Measurements from ENCODE around the gene HLCS. TPM values are rescaled to one million over a fixed set of nuclear protein-coding genes. Genes with fewer than 3 reads are reported as not detected.

Gene HLCS
- total RNA-seq, 6 experiments from 2014 or later = 12.6 to 19.1 (median 16.0) TPM

DNA sequence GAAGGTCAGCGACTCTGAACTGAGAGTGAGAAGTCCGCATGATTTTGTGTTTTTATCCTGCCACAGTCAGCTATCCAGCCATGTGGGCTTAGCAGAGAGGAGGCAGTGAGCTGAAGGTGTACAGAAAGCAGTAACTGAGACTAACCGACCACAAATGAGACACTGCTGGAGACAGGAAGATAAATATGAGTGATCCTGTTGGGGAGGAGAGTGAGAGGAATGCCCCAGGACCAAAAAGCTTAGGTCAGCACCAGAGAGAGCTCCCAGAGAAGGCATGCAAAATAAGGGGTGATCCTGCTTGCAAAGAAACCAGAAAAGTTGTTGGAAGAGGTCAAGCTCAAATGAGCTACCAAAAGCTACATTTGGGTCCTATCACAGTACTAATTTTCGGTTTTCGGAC, 63.7 kb downstream of the HLCS start:
- TF ChIP-seq, protein P1, sequence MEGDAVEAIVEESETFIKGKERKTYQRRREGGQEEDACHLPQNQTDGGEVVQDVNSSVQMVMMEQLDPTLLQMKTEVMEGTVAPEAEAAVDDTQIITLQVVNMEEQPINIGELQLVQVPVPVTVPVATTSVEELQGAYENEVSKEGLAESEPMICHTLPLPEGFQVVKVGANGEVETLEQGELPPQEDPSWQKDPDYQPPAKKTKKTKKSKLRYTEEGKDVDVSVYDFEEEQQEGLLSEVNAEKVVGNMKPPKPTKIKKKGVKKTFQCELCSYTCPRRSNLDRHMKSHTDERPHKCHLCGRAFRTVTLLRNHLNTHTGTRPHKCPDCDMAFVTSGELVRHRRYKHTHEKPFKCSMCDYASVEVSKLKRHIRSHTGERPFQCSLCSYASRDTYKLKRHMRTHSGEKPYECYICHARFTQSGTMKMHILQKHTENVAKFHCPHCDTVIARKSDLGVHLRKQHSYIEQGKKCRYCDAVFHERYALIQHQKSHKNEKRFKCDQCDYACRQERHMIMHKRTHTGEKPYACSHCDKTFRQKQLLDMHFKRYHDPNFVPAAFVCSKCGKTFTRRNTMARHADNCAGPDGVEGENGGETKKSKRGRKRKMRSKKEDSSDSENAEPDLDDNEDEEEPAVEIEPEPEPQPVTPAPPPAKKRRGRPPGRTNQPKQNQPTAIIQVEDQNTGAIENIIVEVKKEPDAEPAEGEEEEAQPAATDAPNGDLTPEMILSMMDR (IDR thresholded peaks at IDR 0.05) = no peak
- no peak for ATAC-seq
- Histone ChIP-seq H3K27ac (no peak overlapping the region), H3K36me3 (no peaks in the 10 kb centered on the region), H3K4me3 (no peak overlapping the region), H3K4me1 (no peaks in the 10 kb centered on the region), H3K27me3 (no peaks in the 10 kb centered on the region), H3K9me3 (no peaks in the 10 kb centered on the region)
- DNase-seq = no peak
- intact Hi-C loops (cut with DNase I) = no loop called here
- 81% methylated on average over 4 of the region's 5 CpGs for WGBS (ENCODE audit: insufficient coverage, low coverage, low lambda C conversion rate, missing lambda C conversion rate)

DNA sequence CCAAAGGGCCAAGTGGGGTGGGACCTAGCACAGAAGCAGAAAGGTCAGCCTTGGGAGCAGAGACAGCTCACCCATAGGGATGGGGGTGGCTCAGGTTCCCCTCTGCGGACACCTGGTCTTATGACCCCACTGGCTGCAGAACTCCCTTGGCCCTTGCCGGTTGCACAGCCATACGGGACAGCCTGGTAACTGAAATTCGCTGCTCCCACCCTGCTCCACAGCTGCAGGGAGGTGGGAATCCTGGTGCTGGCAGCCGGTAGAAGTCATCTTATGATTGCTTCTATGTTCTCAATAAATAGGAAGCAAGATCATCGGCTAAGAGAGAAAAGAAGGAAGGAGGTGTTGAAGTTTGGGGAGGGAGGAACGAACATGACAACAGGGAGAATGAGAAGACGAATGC, 64.1 kb downstream of the HLCS start:
- intact Hi-C loops (cut with DNase I) = no loop called here
- Histone ChIP-seq H3K27me3 (no peaks in the 10 kb centered on the region), H3K27ac (no peak overlapping the region), H3K4me3 (no peak overlapping the region), H3K9me3 (no peaks in the 10 kb centered on the region), H3K4me1 (no peaks in the 10 kb centered on the region), H3K36me3 (no peaks in the 10 kb centered on the region)
- DNase-seq = no peak
- no peak for TF ChIP-seq POLR2A (IDR thresholded peaks at IDR 0.05)
- TF ChIP-seq, protein P1 (IDR thresholded peaks at IDR 0.05) = no peak
- WGBS (ENCODE audit: insufficient coverage, low coverage, low lambda C conversion rate, missing lambda C conversion rate) = 90% methylated on average over 3 of the region's 8 CpGs
- no peak for ATAC-seq

DNA sequence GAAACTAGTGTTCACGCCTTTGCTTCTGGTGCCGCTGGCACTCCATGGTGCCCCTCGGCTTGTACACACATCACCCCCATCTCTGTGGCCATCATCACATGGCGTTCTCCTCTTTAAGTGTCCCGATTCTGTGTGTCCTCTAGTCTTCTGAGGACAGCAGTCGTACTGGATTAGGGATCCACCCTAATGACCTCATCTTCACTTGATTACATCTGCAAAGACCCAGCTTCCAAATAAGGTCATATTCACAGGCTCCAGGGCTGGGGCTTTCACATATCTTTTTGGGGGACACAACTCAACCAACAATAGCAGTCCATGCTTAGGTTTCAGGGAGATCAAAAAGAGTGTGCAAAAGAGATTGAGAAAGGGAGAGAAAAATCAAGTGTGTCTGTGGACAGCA, 64.9 kb downstream of the HLCS start:
- no peak for DNase-seq

DNA sequence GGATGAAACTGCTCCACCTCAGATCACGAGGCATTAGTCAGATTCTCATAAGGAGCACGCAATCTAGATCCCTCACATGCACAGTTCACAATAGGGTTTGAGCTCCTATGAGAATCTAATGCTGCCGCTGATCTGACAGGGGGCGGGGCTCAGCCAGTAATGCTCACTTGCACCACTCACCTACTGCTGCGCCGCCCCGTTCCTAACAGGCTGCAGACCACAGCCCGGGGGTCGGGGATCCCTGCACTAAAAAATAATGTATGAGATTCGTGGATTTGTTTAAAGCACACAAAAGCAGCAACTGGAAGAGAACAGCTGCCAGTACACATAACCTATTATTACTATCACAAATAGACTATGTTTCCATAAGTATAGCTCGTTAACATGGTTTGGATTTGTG, 72.9 kb downstream of the HLCS start:
- TF ChIP-seq POLR2A (IDR thresholded peaks at IDR 0.05) = no peak
- TF ChIP-seq, protein P1 (IDR thresholded peaks at IDR 0.05) = no peak
- no peak for DNase-seq
- Histone ChIP-seq H3K4me3 (no peak overlapping the region), H3K9me3 (no peaks in the 10 kb centered on the region), H3K4me1 (no peaks in the 10 kb centered on the region), H3K36me3 (no peaks in the 10 kb centered on the region), H3K27ac (no peak overlapping the region), H3K27me3 (no peaks in the 10 kb centered on the region)
- WGBS (ENCODE audit: insufficient coverage, low coverage, low lambda C conversion rate, missing lambda C conversion rate) = 93% methylated on average over 3 of the region's 11 CpGs
- ATAC-seq = no peak
- intact Hi-C loops (cut with DNase I) = no loop called here

More for the DNA sequence above, 64.9 kb downstream of the HLCS start:
- Histone ChIP-seq H3K9me3 (no peaks in the 10 kb centered on the region), H3K27ac (no peak overlapping the region), H3K27me3 (no peaks in the 10 kb centered on the region), H3K4me1 (no peaks in the 10 kb centered on the region), H3K36me3 (no peaks in the 10 kb centered on the region), H3K4me3 (no peak overlapping the region)
- intact Hi-C loops (cut with DNase I) = no loop called here
- no CpG with 5 or more reads among the region's 6 CpGs for WGBS (ENCODE audit: insufficient coverage, low coverage, low lambda C conversion rate, missing lambda C conversion rate)
- no peak for ATAC-seq
- TF ChIP-seq, protein P1 (IDR thresholded peaks at IDR 0.05) = no peak
- TF ChIP-seq POLR2A (IDR thresholded peaks at IDR 0.05) = no peak

DNA sequence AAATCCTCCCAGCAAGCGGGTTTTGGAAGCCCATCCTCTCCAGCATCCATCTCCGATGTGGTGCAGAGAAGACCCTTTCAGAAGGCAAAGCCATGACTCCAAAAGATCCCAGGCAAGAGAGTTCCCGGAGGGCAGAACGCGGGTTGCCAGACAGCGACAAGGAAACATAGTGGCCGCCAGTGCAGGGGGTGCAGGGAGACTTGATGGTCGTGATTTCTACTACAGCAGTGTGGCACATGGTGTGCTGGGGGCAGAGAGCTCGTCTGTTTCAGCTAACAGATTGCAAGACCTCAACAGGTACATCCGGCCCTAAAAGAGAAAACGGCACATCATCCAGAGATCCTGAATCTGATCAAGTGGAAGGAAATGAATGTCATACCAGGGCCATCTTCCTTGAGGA, 74.3 kb downstream of the HLCS start:
- H3K4me1 ChIP-seq = no peaks in the 10 kb centered on the region
- H3K4me3 ChIP-seq = no peak overlapping the region
- H3K27ac ChIP-seq = no peak overlapping the region
- TF ChIP-seq POLR2A (IDR thresholded peaks at IDR 0.05) = no peak
- TF ChIP-seq, protein P1 (IDR thresholded peaks at IDR 0.05) = no peak
- H3K9me3 ChIP-seq = no peaks in the 10 kb centered on the region
- ATAC-seq (no peak), DNase-seq (no peak)
- WGBS (ENCODE audit: insufficient coverage, low coverage, low lambda C conversion rate, missing lambda C conversion rate) = 86% methylated on average over 7 of the region's 11 CpGs
- no peaks in the 10 kb centered on the region for H3K36me3 ChIP-seq
- intact Hi-C loops (cut with DNase I) = no loop called here
- H3K27me3 ChIP-seq = no peaks in the 10 kb centered on the region

All from right lobe of liver (tissue), 6 donors.